NCI-H187 (cell line): ENCODE results near the gene P2RX2.

ENCODE experiments used
- DNase-seq, 2 experiments: peaks; one replicate each; lab custom pipeline; 2025; lab: John Stamatoyannopoulos, UW

Gene P2RX2

DNA sequence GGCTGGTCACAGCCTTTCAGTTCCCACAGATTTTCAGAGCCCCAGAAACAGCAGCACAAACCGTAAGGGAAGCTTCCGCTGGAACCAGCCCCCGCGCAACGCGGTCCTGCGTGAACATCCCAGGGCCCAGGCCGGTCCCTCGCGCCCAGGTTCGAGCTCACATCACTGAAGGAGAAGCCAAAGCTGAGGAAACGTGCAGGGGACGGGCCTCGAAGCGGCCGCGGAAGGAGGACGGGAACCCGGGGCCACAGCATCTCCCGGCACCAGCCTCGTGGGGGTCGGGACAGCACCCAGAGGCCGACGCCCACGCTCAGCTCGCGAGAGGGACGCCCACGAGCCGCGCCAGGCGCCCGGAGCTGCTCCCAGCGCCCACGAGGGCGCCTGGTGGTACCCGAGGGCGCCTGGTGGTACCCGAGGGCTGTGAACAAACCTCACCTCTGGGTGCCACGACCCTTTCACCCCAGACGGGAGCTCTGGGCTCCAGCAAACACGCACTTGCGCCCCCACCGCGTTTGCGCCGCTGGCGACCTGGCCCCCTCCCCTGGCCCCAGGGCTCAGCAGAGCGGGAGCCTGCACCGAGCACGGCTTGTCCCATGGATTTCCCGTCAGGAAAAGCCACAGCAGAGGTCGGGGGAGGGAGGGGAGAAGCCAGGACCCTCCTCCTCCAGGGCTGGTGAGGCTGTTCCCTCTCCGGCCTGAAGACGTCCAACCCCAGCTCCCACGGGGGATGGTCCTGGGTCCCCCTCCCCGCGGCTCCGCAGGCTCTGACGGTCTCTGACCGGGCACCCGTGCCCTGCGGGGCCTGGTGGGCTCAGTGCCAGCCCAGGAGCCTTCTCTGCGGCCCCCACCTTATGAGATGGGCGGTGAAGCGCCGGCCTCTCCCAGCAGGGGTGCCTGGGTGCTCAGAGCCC, 15.1 kb upstream of the P2RX2 start:
- no peak for DNase-seq

DNA sequence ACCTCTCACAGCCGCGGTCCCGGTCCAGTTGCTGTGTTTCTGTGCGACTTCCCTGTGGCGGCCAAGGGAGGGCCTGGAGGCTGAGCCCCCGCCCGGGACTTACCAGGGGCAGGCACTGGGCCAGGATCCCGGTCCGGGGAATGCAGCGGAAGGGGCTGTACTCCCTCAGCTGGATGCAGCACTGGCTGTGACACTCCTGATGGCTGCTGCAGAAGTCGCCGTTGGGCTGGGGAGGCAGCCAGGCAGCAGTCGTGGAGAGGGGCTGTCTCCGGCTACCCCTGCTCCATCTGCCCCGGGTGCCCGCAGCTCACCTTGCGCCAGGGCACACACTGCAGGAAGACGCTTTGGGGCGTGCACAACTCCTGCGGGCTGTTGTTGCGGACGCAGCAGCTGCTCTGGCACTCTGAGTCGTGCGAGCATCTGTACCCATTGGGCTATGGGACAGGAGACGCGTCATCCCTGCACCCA, 14.4 kb upstream of the P2RX2 start:
- DNase-seq: no peak

- no peak for DNase-seq
These were observed 13.7 kb upstream of the P2RX2 start for GRCh38 chr12:132604668-132605441.

- DNase-seq: no peak
These were observed 12.7 kb upstream of the P2RX2 start for GRCh38 chr12:132605892-132606291.

DNA sequence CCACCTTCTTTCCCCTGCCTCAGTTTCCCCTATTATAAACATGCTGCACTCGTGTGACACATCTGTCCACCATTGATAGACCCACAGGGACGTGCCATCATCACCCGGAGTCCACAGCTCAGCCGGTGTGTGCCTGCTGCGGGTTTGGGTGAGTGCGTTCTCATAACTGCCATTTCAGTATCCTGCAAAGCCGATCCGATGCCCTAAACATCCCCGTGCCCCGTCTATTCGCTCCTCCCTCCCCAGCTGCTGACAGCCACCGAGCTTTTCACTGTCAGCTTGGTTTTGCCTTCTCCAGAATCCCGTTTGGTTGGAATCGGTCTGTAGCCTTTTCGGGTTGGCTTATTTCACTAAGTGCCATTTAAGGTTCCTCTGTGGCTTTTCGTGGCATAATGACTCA, 12.1 kb upstream of the P2RX2 start:
- DNase-seq: no peak

DNA sequence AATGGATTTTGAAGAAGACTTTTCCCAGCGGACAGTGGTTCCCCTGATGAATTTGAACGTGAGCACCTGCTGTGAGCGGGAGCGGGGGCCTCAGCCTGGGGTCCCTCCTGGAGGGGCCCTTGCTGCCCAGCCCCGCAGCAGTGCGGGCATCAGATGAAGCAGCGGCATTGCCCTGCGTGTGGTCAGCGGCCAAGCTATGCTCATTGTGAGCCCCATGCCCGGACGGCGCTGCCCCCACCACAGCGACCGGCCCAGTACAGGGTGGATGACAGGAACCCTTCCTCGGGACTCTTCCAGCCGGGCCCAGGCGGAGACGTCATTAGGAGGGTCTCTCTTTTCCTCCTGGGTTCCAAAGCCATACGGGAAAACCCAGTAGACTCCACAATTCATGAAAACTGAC, 11.6 kb upstream of the P2RX2 start:
- DNase-seq: no peak

- DNase-seq: no peak
These were observed 10.1 kb upstream of the P2RX2 start for GRCh38 chr12:132608231-132609171.

DNA sequence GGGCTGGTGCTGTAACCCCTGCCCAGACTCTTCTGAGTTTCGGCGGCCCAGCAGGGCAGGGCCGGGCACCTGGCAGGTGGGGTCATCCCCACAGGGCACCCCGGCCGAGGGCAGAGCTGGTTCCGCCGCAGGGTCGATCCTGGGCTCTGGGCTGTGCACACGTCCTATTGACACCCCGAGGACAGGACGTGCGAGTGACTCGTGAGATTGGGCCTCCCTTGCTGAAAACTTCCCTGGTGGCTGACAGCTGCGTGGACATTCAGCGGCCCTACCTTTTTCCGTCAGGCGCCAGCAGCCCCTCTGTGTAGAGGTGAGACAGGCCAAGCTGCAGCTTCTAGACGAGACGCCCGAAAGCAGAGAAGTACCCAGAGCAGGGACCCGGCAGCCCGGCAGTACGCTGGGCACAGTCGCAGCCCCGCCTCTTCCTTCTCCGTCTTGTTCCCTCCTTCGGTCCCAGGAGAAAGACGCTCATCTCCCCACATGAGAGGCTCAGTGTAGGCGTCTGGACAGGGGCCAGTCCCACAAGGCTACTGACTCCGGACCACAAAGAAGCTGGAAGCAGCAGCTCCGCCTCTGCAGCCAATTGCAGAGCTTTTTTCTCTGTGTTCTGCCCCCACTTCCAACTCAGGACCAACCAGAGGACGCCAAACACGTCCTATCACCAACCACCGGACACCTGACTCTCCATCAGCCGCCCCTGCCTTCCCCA, 8.4 kb upstream of the P2RX2 start, which contains the start of gene LRCOL1:
Gene LRCOL1, minus strand, starts transcription at position 532 of the 709 bp plus-strand sequence. CDS start 4,331 bp downstream, outside the sequence.
- no peak for DNase-seq

DNA sequence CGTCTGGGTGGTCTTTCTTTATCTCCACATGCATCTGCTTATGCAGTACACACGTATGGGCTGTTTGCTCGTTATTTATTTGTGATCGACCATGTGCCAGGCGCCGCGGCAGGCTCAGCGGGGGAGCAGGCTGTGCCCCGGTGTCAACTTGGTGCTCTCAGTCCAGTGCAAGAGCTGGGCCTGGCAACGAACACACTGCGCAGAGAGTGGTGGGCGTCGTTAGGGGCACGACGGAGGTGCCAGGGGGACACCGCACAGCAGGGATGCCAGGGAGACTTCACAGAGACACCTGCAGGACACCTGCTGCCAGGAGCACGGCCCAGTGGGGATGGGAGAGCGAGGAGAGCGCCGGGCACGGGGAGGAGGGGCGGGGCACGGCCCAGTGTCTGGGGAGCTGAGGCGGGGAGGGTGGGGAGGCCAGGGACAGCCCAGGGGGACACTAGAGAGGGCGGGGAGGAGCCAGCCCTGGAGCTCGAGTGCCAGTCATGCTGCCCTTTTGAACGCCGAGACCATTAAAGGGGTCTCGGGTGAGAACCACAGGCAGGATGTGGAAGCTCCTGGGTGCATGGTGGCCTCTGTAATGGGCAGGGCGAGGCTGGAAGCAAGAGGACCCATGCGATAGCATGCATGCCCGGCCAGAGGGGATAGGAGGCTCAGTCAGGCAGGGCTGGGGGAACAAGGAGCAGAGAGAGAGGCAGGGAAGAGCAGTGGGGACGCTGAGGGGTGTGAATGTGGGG, 7.5 kb upstream of the P2RX2 start:
- DNase-seq: no peak

- DNase-seq: no peak
These were observed 7.0 kb upstream of the P2RX2 start for GRCh38 chr12:132611620-132612019.

- DNase-seq: no peak
These were observed 4.5 kb upstream of the P2RX2 start for GRCh38 chr12:132614029-132614428.

DNA sequence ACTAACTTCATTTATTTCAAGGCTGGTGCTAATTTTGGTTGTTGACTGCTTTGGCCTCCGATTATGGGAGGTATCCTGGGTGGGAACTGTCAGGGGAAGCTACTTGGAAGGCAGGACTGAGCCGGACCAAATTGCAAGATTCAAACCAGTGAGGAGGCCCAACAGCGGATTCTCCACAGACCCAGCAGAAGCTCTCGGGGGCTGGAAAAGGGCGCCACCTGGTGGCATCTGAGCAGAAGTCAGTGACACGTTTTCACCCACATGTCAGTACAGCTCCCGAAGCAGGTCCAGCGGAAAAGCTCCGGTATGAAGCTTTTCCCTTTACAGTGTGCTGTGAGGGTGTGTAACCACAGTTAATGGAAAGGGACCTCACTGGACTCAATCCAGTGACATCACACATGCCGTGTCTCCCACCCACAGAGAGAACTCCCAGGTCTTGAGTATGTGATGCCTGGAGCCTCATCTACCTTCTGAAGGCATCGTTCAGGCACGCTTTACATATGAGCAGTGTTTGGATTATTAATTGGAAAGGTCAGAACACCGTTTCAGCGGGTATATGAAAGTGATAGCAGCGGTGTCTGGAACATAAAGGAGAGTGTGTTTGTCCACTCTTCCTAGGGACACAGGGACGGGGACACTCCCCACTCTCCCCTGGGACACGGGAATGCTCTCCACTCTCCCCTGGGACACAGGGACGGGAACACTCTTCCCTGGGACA, 3.6 kb upstream of the P2RX2 start:
- DNase-seq: peak; percentile 64 to 75

GRCh38 chr12:132615579-132616038, 3.0 kb upstream of the P2RX2 start:
- no peak for DNase-seq

DNA sequence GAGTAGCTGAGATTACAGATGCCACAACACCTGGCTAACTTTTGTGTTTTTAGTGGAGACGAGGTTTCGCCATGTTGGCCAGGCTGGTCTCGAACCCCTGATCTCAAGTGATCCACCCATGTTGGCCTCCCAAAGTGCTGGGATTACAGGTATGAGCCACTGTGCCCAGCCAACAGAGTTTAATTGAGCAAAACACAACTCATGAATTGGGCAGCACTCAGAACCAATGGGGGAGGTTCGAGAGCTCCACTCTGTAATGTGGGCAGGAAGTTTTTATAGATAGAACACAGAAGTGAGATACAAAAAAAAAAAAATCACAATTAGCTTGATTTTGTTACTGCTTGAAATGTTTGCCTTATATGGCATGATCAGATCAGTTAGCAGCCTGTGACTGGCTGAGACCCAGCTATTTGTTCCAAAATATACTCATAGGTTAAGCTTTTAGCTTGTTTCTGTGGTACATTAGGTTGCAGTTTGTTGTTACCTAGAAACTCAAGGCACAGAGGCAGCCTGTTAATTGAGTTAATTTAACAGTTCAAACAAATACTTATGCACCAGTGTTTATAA, 1.4 kb upstream of the P2RX2 start:
- no peak for DNase-seq

DNA sequence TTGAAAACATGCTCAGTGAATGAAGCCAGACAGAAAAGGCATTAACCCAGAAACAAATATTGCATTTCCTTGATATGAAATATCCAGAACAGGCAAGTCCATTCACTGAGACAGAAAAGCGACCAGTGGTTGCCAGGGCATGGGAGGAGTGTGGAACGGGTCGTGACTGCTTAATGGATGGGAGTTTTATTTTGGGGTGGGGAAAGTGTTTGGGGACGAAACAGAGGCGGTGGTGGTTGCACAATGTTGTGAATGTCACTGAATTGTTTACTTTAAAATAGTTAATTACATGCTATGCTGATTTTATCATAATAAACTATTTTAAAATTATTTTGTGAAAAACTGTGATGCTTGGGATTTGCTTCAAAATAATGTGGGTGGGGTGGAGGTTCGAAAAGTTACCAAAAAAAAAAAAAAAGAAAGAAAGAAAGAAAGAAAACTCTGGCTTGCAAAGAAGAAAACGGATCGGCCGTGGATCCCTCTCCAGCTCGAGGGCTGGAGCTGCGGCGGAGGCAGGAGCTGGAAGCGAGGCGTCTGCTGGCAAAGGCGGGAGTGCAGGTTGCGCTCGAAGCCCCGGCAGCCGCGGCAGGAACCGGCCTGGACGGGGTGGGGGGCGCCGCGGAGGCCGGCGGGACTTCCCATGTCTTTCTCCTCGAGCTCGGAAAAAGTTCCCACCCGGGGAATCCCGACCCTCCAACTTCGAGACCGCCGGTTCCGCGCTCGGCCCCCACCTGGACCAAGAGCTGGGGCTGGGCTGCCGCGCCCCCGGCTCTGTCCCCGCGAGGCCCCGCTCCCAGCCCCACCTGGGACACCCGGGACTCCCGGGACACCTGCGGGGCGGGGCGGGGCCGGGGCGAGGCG, 524 bp upstream of the P2RX2 start:
- no peak for DNase-seq

DNA sequence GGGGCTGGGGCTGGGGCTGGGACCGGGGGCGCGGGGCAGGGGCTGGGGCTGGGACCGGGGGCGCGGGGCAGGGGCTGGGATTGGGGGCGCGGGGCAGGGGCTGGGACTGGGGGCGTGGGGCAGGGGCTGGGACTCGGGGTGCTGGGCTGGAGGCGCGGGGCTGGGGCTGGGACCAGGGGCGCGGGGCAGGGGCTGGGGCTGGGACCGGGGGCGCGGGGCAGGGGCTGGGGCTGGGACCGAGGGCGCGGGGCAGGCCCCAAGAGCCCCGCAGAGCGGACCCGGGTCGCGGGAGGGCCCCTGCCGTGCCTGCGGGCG, 452 bp downstream of the P2RX2 start:
- DNase-seq: no peak

- no peak for DNase-seq
These were observed 973 bp downstream of the P2RX2 start for GRCh38 chr12:132619386-132620112.
